Testis (tissue), 2 donors: ENCODE measurements around the gene EFNB2.

ENCODE experiments used
- POLR2A ChIP-seq: fragments of 450-650 bp; IDR thresholded peaks from one replicate; pipeline ENCODE4 v1.6.1; 2017; ENCODE audit warnings: antibody characterized with exemption, mild to moderate bottlenecking, moderate library complexity
- TF ChIP-seq, protein P1 (sequence below), 3 experiments: fragments of 450-650 bp in 2 of 3; fragments of 200-600 bp in 1 of 3; sonication (generic) in 1 of 3; IDR thresholded peaks; one replicate each; pipeline ENCODE4 v1.5.1; 2016 to 2019; ENCODE audit warnings: antibody characterized with exemption in 3 of 3, mild to moderate bottlenecking in 2 of 3, moderate library complexity in 1 of 3

DNA sequence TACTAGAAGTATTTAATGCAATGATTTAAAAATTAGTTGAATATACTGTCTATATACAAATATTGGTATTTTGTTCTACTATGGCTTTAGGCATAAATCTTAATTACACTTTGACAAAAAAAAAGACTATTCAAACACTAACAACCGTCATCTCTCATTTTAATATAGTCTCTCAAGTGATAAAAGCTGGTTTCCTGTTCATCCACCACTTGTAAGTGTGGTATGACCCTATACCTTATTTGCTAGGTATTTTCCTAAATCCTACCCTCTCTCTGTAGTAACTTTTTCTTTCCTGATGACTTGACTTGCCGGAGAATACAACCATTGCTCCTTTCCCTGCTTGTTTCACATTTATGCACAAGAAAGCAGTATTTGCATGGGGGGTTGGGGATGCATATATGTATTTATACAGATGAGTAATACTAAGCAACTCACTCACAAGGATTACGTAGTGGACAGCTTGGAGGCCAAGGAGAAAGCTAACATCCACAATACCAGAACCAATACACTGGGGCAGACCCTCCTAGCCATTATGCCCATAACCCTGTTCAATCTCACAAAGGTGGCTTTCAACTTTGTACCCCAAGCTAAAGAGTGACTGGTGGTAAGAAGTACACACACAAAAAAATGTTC, 12.7 kb upstream of the EFNB2 start:
- TF ChIP-seq, protein P1, sequence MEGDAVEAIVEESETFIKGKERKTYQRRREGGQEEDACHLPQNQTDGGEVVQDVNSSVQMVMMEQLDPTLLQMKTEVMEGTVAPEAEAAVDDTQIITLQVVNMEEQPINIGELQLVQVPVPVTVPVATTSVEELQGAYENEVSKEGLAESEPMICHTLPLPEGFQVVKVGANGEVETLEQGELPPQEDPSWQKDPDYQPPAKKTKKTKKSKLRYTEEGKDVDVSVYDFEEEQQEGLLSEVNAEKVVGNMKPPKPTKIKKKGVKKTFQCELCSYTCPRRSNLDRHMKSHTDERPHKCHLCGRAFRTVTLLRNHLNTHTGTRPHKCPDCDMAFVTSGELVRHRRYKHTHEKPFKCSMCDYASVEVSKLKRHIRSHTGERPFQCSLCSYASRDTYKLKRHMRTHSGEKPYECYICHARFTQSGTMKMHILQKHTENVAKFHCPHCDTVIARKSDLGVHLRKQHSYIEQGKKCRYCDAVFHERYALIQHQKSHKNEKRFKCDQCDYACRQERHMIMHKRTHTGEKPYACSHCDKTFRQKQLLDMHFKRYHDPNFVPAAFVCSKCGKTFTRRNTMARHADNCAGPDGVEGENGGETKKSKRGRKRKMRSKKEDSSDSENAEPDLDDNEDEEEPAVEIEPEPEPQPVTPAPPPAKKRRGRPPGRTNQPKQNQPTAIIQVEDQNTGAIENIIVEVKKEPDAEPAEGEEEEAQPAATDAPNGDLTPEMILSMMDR (IDR thresholded peaks at IDR 0.05): no peak
- no peak for TF ChIP-seq POLR2A
